CD4-positive, alpha-beta T cell treated with Interferon gamma for 1 hour (primary cell): ENCODE data around the gene CCDC175.
A peak's percentile ranks its signal among the peaks of the same experiment; 100 is the strongest.

Experiments
- DNase-seq: peaks from one replicate; pipeline ENCODE4 v3.0.0-alpha.2; 2020

CCDC175 gene

DNA sequence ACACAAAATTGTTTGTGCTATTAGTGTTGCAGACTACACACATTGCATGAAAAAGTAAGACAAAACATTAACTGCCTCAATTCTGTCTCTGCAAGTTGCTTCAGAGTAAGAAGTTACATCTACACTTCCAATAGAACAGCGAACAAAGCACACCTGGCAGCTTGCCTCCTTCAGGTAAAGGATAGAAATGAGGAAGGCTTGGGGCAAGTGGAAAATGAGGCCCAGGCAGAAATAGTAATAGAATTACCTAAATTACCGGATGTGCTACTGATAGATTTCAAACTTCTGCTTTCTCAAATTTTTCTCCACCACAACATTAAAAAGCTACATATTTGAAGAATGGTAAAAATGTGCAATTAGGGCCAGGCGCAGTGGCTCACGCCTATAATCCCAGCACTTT, 37.7 kb downstream of the CCDC175 start:
- no peak for DNase-seq

DNA sequence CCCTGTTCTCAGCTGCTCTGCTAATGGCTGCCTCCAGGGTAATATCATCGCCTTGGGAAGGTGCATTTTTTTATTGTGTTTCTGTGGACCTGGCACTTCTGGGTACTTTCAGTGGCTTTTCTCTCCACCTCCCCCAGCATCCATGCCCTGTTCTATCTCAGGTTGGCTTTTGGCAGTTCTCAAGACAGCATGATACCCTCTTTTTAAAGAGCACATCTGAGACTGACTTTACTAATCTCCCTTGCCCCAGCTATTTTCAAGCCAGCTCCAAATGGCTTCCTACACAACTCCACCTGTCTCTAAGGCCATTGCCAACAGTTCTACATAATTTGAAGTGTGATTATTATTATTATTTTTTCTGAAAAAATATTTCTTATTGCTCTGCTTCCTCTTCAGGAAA, 39.1 kb downstream of the CCDC175 start:
- DNase-seq: no peak

DNA sequence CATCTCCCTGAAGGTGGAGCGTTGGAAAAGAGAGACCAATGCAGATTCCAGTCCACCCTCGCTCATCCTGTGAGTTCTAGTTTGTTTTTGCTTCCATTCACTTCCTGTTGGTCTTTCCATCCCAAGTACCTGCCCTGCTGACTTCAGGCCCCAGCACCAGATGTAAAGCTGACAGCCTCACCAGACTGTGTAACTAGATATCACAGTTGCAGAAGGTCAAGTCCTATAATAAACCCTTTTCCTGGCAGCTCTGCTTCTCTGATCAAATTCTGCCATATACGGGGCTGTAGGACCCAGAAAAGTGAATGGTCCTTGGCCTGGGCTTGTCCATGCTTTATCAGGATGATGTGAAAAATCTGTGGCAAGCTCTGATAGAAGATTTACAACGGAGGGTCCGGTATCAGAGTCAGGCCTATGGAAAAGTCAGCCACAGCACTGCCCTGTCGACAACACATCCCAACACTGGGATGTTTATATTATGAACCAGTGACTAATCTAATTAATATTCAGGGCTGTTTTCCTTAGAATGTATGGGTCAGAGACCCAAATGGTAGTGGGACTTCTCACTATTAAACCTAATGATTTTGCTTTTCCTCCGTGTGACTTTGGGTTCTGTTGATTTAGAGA, 42.1 kb downstream of the CCDC175 start:
- DNase-seq: no peak

DNA sequence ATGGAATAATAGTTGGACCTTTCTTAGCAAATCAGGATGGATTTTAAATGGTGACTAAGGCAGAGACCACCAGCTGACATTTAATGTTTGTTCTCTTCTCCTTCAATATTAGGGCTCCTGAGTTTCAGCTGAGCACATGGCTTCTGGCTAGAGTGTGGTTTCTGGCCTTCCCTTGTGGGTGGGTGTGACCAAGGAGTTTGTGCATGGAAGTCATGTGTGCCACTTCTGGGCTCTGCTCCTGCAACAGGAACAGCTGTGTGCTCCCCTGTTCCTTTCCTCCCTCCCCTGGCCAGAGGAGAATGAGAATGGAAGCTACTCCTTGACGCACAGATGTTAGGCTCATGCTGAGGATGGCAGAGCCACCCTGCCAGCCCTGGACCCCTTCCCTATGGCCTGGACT, 44.2 kb downstream of the CCDC175 start:
- DNase-seq: no peak

DNA sequence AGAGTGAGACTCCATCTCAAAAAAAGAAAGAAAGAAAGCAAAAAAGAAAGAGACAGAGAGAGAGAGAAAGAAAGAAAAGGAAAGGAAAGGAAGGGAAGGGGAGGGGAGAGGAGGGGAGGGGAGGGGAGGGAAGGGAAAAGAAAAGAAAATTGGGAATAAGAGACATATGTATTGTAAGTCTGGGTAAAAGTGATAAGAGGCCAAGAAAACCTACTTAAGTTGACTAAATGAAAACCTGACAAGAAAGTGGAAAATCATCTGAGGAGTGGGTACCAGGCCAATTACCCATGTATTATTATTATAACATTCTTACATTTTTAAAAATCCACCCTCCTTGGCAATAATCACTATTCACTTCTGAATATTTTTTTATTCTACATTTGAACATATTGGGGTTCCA, 46.3 kb downstream of the CCDC175 start:
- no peak for DNase-seq

DNA sequence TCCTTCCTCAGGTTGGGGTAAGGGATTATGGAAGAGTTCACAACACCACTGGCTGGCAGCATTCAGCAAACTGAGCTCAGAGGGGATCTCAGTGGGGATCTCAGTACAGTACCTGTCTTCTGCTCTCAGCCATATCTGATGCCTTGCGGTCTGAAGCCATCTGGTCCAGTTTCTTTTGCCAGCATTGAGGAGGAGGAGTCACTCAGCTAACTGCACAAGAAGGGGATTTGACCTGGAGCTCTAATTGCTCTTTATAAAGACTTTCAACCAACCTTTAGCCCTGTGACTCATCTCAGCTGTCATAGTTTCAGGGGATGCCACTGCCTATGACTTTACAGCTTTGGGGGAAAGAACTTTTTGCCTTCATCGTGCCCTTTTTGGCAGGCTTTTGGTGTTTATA, 47.4 kb downstream of the CCDC175 start:
- DNase-seq: no peak

DNA sequence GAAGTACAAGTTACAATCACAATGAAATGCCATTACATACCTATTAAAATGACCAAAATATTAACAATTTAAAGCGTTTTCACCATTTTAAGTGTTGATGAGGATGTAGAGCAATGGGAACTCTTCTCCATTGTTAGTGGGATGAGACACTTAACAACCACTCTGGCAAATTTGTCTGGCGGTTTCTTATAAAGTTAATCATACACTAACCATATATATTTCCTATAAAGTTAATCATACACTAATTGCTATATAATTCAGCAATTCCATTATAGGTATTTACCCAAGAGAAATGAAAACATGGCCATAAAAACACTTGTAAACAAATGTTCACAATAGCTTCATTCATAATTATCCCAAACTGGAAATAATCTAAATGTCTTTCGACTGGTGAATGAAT, 56.4 kb downstream of the CCDC175 start:
- no peak for DNase-seq

DNA sequence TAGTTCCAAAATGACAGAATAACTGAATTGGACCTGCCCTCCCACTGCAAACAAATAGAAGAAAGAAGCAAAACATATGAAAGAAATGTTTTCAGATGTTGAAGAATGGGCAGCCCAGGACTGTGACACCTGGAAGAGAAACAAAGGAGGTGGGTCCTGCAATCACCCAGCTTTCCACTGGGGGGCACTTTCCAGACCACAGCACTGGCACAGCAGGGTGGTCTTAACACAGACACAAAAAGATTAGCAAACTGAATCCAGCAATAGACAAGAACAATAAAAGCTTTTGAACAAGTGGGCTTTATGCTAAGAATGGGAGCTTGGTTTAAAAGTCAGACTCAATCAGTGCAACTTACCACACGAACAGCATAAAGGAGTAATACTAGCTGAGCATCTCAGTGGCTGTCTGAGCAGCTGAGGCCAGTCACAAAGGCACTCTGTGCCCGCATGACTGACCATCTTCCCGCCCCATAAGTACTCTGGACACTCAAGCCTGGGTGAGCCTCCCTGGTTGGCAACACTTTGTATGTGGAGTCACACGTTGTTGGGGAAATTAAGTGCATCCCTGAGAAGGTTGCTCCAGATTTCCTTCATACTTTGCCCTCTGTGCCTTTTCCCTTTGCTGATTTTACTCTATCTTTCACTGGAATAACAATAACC, 64.6 kb downstream of the CCDC175 start:
- no peak for DNase-seq

DNA sequence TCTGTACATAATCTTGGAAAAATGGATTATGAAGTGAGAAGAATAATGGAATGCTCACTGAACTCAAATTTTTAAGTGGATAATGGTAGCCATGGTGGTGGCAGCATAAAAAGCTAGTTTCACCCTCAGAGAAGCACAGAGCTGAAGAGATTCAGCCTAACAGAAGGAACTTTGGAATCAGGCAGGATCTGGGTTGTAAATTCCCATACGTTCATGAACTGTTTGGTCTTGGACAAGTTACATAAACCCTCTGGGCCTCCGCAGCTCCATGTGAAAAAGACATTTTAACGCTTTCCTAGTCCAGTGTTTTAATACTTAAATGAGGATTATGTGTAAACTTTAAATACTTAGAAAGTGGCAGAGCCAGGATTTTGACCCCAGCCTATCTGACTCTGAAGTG, 65.6 kb downstream of the CCDC175 start:
- no peak for DNase-seq

DNA sequence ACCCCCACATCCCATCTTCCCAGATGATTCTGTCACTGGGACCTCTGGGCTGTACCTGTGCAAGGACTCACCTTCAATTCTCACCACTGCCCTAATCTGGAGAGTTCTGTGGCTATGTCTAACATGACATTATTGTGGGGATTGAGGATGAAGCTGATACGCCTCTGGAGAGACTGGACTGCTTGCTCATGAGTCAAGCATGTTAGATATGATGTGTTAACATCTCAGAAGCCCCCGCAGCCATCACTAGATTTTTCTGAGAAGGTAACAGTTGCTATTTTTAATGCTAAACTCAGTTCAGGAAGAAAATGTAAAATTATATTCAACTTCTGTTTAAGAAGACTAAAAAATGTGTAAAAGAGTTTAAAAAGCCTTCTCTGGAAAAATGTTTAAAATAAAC, 66.6 kb downstream of the CCDC175 start:
- DNase-seq: no peak

DNA sequence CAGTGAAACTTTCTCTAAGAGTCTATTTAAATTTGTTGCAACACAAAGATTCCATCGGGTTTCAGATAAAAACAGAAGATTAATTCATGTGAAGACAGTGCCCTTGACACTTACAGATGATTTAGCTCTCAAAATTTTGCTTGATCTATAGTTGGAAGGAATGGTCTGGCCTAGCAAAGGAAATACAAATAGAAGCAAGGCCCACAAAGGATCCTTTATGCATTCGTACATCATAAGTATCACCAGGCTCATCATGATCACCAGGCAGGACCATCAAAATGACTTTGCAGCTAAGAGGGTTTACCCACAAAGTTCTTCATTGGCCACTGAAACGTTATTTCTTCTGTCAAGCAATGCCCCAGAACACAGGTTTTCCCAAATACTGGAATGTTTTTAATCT, 67.5 kb downstream of the CCDC175 start:
- no peak for DNase-seq

DNA sequence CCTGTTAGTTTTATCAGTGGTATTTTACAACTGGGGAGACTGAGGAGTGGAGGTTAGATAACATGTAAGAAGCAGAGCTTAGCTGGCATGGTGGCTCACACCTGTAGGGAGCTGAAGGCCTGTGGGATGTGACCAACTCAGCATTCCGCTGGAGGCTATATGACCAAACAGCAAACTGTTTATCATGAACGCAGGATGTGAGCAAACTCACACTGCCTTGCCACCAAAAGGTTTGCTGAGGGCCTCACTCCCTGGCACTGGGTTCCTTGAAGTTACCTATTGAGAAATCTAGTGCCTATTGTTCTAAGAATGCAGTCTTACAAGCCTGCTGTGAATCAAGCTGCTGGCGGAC, 68.9 kb downstream of the CCDC175 start:
- DNase-seq: no peak

DNA sequence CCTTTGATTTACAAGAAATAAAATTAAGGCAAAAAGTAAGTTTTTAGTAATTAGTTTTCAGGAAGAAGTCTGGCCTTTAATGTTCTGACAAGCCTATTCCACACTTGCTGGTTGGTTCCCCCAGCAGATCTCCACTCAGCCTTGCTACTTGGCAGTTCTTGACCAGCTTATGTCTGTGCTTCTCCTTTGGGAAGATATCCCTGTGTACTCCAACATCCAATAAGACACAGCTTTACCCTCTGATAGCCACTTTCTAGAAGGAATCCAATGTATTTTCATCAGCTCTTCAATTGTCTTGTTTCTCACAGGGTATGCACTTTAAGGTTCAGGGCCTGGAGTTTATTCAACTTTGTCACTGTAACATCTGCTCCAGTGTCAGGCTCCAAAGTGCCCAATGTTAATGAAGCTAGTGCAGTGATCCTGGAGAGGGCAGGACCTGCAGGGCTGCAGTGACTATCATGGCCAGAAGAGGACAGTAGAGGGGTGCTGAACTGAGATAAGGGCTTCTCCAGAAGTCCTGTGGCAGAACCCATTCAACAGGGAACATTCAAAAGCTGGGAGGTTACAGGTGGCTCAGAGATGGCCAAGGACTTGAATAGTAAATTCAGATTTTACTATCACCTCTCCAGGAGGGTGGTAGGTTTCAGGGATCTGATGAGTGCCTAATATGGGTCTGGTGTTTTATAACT, 69.4 kb downstream of the CCDC175 start:
- DNase-seq: peak; percentile 12

DNA sequence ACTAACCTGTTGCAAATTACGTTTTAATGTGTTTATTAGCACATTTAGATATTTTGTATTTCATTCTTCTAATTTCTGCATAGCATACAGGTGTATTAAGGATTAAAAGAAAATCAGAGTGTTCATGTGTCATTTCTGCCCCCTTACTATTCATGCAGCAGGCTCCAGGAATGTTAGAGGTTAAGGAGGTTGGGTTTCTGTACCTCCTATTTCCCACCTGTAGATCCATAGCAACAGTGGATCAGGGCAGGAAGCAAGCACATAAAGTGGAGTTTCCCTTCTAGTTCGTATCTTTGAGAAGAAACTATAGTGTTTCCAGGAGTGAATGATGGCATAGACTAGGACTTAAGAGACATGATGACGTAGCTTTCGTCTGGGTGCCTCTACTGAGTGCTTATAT, 73.4 kb downstream of the CCDC175 start:
- no peak for DNase-seq

DNA sequence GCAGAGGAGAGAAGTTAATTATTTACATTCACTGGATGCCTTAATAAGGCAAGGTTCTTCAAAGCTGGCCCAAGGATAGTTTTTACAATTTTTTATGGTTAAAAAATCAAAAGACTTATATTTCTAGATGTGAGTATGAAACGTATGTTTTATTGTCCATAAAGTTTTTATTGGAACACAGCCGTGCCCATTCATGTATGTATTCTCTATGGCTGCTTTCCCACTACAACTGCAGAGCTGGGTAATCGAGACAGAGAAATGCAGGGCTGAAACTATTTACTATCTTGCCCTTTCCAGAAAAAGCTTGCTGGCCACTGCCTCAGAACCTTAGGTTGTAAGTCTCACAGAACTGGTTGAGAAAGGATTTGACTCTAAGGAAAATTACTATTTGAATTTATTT, 75.9 kb downstream of the CCDC175 start:
- no peak for DNase-seq

DNA sequence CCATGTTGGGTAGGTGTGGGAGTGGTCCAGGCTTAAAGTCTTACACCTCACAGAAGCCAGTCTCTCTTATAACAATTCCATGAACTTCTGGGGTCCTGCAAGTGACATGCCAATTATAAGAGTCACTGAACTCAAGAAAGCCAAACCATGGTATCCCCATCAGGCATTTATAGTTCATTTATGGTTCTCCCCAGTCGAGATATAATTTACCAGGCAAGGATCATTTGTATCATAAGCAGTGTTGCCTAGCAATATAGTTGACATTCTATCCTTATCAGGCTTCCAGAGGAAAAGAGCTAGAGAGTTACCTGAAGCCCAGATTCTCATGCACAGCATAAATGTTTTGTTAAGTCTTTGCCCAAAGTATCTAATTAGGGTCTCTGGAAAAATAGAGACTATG, 84.2 kb downstream of the CCDC175 start:
- DNase-seq: no peak

DNA sequence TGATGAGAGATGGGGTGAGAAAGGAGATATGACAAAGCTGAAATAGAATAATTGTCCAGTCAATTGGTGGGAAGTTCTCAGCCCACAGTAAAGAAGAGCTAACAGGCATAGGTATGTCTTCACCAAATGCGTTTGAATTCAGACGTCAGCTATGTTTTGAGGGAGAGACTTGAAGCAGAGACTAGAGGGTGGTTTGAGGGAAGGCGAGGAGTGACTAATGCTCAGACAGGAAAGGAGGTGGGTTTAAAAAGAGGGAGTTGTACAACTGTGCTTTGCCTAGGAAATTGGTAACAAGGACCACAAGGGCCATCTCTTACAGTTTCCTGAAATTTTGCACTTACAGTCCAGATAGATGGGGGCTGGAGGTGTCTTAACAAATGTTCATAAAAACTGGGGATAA, 85.9 kb downstream of the CCDC175 start:
- DNase-seq: no peak

DNA sequence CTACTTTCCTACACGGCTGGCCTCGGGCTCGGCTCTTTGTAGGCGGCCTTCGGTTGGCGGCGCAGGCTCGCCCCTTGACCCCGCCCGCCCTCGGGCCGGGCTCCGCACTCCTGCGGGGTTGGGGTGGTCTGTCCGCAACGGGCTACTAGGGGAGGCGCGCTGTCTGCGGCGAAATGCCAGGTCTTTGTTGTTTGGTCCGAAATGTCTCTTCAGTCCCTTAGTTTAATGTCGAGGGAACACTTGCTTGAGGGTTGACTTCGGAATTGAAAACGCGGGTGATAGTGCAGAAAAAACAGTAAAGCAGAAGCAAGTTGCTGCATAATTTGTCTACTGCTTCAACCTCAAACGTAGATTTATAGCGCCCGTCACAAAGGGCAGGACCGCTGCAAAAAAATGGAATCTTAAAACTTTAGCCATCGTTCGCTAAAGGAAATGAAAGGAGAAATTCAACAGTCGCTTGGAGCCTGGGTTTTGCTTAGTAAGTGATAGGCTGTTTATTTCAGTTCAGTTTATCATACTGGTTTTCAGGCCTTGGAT, 91.9 kb downstream of the CCDC175 start:
- DNase-seq: no peak

DNA sequence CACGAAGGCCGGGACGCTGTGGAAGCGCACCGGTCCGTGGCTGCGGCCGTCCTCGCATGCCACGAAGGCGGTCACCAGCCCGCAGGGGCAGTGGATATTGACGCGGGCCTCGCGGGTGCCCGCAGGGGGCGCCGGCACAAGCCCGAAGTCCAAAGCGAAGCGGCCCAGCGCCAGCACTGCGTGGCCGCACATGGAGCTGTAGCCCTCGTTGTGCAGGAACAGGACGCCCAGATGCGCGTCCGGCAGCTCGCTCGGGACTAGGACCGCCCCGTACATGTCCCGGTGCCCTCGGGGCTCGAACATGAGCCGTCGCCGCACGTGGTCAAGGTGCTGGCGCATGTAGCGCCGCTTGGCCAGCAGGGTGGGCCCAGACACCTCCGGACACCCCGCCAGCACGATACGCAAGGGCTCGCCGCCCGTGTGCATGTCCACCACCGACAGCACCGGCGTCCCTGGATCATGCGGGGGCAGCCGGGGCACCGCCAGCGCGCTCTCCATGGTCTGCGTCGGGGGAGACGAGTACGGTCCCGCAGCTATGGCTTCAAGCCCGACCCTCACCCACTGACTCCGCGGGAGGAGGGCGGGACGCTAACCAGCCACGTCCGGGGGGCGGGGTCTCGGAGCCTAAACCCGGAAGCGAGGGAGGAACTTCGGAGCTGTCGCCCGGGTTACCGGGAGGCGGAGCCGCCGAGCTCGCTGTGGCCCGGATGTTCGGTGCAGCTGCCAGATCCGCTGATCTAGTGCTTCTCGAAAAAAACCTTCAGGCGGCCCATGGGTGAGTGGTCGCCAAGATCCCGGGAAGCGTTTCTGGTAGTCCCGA, 92.6 kb downstream of the CCDC175 start, which contains the start of the genes JKAMP and L3HYPDH:
Gene JKAMP (plus strand): TSS at position 699 of the 820 bp plus-strand sequence. CDS start 73 bp downstream, at position 772.
Gene L3HYPDH (minus strand): TSS at position 590 of the 820 bp plus-strand sequence. CDS start 92 bp downstream, at position 498.
- peak; percentile 95 for DNase-seq

DNA sequence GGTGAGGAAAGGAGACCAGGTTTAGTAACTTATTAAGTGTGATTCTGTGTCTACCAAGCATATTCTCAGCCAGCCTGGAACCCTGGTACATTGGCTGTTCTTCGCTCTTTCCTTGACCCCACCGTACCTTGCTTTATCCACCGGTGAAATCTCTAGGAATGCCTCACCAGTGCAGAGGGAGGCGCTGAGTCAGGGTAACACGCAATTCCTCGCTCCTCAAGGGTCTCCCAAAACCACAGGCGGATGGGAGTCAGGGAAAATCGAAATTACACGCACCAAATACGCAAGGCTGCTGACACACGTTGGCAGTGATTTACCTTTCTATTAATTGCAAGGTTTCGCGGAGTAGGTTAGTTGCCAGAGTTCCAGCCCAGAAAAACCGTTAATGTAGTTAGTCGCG, 93.2 kb downstream of the CCDC175 start:
- no peak for DNase-seq

DNA sequence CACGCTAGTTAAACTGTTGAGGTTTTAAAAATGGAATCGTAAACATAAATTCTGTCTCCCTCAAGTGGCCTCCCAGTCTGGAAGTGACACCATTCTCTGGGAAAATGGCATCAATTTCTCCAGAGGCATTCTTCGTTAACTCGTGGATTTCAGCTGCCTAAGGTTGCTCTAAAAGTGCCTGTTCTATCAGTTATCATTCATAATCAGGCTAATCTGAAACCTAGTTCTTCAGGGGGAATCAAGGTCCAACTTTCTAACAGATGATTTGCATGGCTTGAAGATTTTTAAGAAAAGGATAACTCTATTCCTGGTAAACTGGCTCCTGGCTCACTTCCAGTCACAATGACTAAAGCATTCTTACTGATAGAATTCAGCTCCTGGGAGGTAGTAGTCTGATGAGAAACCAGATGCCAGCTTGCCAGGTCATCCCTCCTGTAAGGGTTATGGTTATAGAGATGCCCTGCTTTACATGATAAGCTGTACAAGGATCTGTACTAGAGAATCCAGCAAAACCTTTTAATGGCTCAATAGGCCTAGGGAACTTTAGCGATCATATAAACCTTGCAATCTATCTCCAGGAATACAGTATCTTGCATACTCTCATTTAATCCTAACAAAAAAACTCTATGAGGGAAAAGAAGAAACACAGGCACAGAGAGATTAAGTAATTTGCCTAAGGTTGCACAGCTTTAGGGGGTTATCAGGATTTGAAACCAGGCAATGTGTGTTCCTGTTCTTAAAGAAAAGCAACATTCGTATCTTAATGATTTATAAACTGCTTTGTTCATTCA, 93.9 kb downstream of the CCDC175 start:
- DNase-seq: no peak

DNA sequence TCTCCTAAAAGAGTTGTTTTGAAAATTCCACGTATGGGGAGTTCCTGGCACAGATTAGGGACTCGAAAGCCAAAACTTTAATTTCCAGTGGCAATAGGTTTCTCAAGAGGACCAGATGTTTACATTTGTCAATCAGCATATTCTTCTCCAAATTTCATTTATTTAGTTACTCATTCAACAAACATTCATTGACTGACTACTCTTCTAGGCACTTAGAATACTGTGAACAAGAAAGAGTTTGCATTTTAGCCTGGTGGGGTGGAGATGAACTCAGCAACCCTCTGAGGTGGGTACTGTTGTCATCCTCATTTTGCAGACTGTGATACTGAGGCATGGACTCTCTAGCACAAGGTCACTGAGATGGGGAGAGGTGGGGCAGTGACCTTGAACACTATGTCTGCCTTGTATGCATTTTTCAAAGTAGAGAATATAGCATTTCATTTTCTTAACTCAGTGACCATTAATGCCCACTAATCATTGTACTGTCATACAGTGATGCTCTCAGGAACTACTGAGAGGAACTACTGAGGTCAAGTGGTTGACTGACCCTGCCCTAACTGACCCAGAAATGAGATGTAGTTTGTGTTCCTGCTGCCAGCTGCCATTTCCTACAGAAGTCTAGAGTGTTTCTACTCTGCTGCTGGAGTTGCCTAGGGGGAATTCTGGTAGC, 94.6 kb downstream of the CCDC175 start:
- no peak for DNase-seq
